CD4-positive, alpha-beta T cell treated with Interleukin-17A for 1 hour (primary cell): Measurements from ENCODE around the gene PTPRN2.
"Not testable (repeated sequence)": the region's sequence is repeated elsewhere in the genome, so short reads cannot be mapped to it uniquely, and the experiment has no call there.

ENCODE experiments used
- DNase-seq: peaks from one replicate; pipeline ENCODE4 v3.0.0-alpha.2; 2020

The PTPRN2 gene

DNA sequence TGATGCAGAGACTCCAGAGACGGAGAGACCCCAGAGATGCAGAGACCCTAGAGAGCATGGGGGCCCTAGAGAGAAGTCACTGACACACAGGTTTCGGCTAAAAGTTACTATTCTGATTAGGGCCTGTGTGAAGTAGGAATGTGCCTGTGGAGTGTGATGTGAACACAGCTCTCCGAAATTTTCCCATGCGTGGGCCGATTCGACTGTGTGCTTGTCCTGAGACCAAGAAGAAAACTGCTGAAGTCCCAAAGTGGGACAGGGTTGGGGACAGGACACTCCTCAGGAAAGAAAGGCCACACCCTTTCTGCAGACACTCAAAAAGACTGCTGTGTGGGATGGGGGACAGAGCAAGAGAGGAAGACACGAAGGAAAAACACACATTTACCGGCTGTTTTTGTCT lies 533.5 kb downstream of the PTPRN2 start:
- no peak for DNase-seq

DNA sequence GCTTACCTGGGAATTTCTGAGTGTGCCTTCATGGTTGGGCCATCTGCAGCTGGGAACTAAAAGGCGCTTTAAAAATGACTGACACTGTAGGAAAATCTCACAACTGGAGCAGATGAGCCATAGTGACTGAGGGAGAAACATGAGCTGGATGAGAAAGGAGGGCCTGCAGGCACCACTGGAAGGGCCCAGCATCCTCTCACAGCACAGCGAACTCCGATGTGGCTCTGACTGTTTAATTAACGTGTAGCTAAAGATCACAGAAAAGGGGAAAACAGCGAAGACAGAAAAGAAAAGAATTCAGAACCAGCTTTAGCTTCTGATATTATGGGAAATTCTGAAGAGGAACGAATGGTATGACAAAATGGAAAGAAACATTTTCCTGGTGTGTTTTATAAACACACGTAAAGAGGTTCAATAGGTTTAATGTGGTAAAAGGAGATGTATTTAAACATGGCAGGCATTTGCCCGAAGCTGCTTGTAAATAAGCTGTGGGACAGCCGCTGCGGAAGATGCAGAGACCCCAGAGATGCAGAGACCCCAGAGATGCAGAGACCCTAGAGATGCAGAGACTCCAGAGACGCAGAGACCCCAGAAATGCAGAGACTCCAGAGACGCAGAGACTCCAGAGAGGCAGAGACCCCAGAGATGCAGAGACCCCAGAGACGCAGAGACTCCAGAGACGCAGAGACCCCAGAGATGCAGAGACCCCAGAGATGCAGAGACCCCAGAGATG lies 534.3 kb downstream of the PTPRN2 start:
- DNase-seq = no peak

DNA sequence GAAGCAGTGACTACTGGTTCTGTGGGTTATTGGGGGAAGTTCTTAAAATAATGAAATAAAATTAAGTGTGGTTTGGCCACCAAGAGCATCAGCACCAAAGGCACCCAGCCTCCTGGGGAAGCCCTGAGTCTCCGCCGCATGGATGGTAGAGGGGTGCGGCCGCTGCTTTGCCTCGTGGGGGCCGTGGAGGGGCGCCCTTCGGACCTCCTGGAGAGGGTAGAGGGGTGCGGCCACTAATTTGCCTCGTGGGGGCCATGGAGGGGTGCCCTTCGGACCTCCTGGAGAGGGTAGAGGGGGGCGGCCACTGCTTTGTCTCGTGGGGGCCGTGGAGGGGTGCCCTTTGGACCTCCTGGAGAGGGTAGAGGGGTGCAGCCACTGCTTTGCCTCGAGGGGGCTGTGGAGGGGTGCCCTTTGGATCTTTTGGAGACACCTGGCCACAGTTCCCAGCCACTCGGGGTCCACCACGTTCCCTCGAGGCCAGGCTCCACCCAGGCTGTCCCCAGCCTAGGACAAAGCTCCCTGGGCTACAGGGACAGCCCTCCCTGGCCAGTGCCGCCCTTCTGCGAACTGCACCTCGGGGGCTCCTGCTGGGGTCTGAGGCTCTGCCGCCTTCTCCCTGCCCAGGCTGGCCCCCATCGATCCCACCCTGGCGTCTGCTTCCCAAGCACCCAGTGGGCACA lies 535.1 kb downstream of the PTPRN2 start:
- DNase-seq = no peak

GRCh38 chr7:158051776-158052175 lies 535.8 kb downstream of the PTPRN2 start:
- DNase-seq = no peak

- no peak for DNase-seq
These were observed 536.5 kb downstream of the PTPRN2 start for GRCh38 chr7:158050978-158051651.

DNA sequence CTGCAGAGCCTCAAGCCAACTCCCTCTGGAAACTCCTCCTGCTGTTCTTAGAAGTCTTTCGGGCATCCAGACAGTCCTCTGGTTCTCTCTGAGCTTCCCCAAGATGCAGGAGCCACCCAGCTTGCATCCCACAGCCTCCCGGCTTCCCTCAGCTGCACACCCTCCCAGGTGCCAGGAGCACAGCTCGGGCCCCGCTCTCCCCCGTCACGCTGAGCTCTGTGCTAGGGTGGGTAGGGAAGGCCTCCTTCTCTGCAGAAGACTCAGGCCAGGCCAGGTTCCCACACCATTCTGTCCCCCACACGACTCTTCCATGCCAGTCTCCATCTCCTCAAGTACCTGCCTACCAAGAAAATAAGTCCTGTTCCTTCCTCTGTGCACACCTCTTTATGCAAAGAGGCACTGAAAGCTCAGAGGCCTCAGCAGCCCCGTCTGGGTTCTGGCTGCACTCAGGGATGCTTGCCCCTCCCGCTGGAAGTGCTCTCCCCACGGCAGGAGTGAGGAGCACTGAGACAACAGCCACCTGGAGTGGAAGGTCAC lies 537.1 kb downstream of the PTPRN2 start:
- DNase-seq = no peak

GRCh38 chr7:158049271-158049670 lies 538.4 kb downstream of the PTPRN2 start:
- DNase-seq = no peak

DNA sequence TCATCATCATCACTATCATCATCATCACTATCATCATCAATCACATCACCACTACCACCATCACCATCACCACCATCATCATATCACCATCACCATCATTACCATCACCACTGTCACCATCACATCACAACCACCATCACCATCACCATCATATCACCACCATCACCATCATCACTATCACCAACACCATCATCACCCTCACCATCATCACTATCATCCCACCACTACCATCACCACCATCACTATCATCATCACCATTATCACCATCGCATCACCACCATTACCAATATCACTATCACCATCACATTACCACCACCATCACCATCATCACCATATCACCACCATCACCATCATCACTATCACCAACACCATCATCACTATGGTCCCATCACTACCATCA lies 539.1 kb downstream of the PTPRN2 start:
- no peak for DNase-seq

GRCh38 chr7:158047391-158048059 lies 540.1 kb downstream of the PTPRN2 start:
- DNase-seq = no peak

GRCh38 chr7:158046246-158046645 lies 541.4 kb downstream of the PTPRN2 start:
- not testable (repeated sequence) for DNase-seq

DNA sequence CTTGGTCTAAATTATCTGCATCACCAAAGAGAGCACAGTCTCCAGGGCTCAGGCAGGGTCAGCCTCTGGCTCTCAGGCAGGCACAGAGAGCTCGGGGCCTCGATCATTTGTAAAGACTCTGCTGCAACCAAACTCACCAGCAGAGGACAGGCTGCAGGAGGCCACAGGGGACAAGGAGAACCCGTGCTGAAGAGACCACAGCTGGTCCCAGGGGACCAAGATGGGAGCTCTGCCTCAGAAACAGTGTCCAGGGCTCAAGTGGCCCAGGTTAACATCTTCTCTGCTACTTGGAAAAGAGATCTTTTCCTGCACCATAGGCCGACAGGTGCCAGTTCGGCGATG lies 543.2 kb downstream of the PTPRN2 start:
- no peak for DNase-seq

- DNase-seq = no peak
These were observed 543.8 kb downstream of the PTPRN2 start for GRCh38 chr7:158043551-158044481.

GRCh38 chr7:158042156-158042880 lies 545.3 kb downstream of the PTPRN2 start:
- DNase-seq = no peak

GRCh38 chr7:158040199-158040598 lies 547.4 kb downstream of the PTPRN2 start:
- no peak for DNase-seq

DNA sequence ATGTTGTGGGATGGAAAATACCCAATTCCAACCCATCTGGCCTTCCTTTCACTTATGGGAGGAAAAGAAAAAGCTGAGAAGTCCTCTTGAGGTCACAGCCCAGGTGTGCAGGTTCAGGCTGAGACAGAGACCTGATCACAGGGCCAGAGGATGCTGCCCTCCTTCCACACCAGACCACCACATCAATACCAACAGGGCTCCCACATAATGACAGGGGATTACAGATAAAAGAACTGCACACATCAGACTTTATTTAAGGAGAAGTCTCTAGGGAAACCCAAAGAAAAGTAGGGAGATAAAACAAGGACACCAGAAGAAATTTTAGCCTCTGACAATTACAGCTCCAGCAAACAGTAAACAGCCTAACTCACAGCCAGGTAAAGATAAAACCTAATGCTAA lies 548.4 kb downstream of the PTPRN2 start:
- DNase-seq = no peak

GRCh38 chr7:158037211-158037610 lies 550.4 kb downstream of the PTPRN2 start:
- DNase-seq = no peak

DNA sequence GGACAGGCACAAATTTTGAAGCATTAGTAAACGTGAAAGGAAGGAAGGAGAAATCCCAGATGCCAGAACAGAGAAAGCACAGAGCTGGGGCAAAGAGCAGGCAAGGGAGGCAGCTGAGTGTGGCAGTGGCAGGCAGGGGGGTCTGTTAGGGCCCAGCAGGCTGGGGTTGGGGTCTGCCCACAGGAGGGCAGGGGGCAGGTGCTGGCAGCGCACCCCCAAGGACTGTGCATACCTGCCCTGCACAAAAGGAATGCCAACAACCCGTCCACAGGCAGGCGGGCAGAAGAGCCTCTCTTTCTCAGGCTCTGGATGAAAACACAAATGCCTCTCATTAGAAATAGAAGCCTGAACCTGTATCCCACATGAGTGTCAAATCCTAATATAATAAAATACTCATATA lies 552.3 kb downstream of the PTPRN2 start:
- no peak for DNase-seq

- DNase-seq = no peak
These were observed 553.1 kb downstream of the PTPRN2 start for GRCh38 chr7:158034571-158034970.

DNA sequence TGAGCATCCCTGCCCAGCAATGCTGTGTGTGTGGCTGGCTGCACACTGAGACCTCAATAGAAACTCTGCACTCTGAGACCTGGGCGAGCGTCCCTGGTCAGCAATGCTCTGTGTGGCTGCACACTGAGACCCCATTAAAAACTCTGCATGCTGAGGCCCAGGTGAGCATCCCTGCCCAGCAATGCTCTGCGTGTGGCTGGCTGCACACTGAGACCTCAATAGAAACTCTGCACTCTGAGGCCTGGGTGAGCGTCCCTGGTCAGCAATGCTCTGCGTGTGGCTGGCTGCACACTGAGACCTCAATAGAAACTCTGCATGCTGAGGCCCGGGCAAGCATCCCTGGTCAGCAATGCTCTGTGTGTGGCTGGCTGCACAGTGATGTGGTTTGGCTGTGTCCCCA lies 553.7 kb downstream of the PTPRN2 start:
- not testable (repeated sequence) for DNase-seq

GRCh38 chr7:158033196-158033595 lies 554.4 kb downstream of the PTPRN2 start:
- no peak for DNase-seq

- DNase-seq = no peak
These were observed 555.0 kb downstream of the PTPRN2 start for GRCh38 chr7:158032561-158033115.
